Activated CD8-positive, alpha-beta T cell treated with anti-CD3 and anti-CD28 coated beads for 36 hours (primary cell): ENCODE data around the gene DDRGK1. TPM values are rescaled to one million over a fixed set of nuclear protein-coding genes. Genes with fewer than 3 reads are reported as not detected.

Experiments used
- ATAC-seq: fragments of 200-7000 bp; cut with Tn5 transposase; one replicate; pipeline ENCODE4 v1.10.0; 2021; ENCODE audit warnings: mild to moderate bottlenecking, moderate library complexity
- CTCF ChIA-PET: fragments of 350-600 bp; sonication (Branson Sonifier 250); formaldehyde crosslinking; loops from one replicate; lab custom pipeline; 2021; ENCODE audit warnings: antibody characterized with exemption; lab: Charles Lee
- POLR2A ChIA-PET: fragments of 350-600 bp; sonication (Branson Sonifier 250); formaldehyde crosslinking; loops from one replicate; lab custom pipeline; 2021; ENCODE audit warnings: antibody characterized with exemption; lab: Charles Lee
- DNase-seq: peaks from one replicate; pipeline ENCODE4 v3.0.0-alpha.2; 2020
- H3K27ac Mint-ChIP-seq: one replicate; pipeline ENCODE4 v1.8.0; 2021; ENCODE audit warnings: mild to moderate bottlenecking, mixed read lengths
- H3K27me3 Mint-ChIP-seq: one replicate; pipeline ENCODE4 v1.8.0; 2021; ENCODE audit warnings: mixed read lengths
- H3K36me3 Mint-ChIP-seq: one replicate; pipeline ENCODE4 v1.8.0; 2021; ENCODE audit warnings: low read depth, mixed read lengths
- H3K4me1 Mint-ChIP-seq: one replicate; pipeline ENCODE4 v1.8.0; 2021; ENCODE audit warnings: low read depth, mixed read lengths
- H3K4me3 Mint-ChIP-seq: one replicate; pipeline ENCODE4 v1.8.0; 2021; ENCODE audit warnings: mild to moderate bottlenecking, moderate library complexity, mixed read lengths
- H3K9me3 Mint-ChIP-seq: one replicate; pipeline ENCODE4 v1.8.0; 2021; ENCODE audit warnings: mixed read lengths
- CTCF ChIP-seq: fragments of 200-600 bp; IDR thresholded peaks from one replicate; pipeline ENCODE4 v1.8.0; 2022; ENCODE audit warnings: antibody characterized with exemption, mild to moderate bottlenecking
- intact Hi-C: fragments of 100-400 bp; cut with micrococcal nuclease; formaldehyde crosslinking; loops from one replicate; pipeline ENCODE4 v1.10.0; 2022
- total RNA-seq, 2 experiments: library from RNA; stranded (reverse); gene quantifications; one replicate each; pipeline ENCODE4 v1.2.3, GENCODE V29; 2021

The DDRGK1 gene
- total RNA-seq, 2 experiments from 2014 or later = 50.1 to 54.1 TPM

DNA sequence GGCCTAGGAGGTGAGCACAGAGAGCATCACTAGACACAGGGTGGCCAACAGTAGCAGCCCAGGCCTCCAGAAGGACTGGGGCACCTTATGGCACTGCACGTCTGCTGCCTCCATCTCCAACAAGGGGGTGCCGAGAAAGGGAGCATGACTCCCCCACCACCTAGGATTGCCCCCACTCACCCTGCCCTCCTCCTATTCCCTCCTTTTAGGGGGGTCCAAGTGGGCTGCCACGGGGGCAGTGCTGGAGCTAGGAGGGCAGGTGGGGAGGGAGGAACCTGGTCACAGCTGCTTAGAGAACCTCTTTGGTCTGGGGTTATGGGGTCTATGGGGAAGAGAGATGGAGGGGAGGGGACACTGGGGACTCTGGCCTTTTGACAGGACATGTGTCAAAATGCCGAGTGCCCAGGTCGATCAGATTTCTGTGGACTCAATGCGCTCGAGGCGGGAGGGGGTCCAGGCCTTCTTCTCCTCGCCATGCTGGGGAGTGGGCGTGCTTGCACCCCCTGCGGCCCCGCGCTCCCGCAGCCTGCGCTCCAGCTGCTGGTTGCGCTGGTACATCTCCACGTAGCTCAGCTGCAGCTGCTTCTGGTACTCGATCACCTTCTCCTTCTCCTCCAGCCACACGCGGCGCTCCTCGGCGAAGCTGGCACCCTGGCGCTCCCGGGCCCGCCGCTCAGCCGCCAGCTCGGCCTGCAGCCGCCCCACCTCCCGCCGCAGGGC is 40.3 kb downstream of the DDRGK1 start:
- peaks cover 10% of the 10 kb centered on the region for H3K4me1 Mint-ChIP-seq
- peaks cover 13% of the 10 kb centered on the region for H3K27me3 Mint-ChIP-seq
- no peak overlapping the region for H3K27ac Mint-ChIP-seq
- ChIA-PET POLR2A (no interaction called here), CTCF (interaction anchor here (0.6 to 1.1 kb wide), 2 partner anchors 55 to 111 kb away, joined by 3 read pairs; no protein-coding TSS in a partner anchor)
- H3K36me3 Mint-ChIP-seq = no peaks in the 10 kb centered on the region
- ATAC-seq (no peak), DNase-seq (no peak)
- H3K9me3 Mint-ChIP-seq = no peaks in the 10 kb centered on the region
- intact Hi-C loops = no loop called here
- no peak overlapping the region for H3K4me3 Mint-ChIP-seq
- TF ChIP-seq CTCF = no peak

- intact Hi-C loops = no loop called here
- ATAC-seq = no peak
- Mint-ChIP-seq H3K9me3 (no peaks in the 10 kb centered on the region), H3K4me3 (no peak overlapping the region), H3K4me1 (peaks cover 9% of the 10 kb centered on the region), H3K27me3 (peaks cover 6% of the 10 kb centered on the region), H3K27ac (no peak overlapping the region), H3K36me3 (peaks cover 4% of the 10 kb centered on the region)
- CTCF ChIA-PET = no interaction called here
- POLR2A ChIA-PET = interaction anchor here (0.8 kb wide), 1 partner anchor 18 kb away, joined by 3 read pairs; no protein-coding TSS in a partner anchor
- no peak for DNase-seq
- TF ChIP-seq CTCF = no peak
Observed at GRCh38 chr20:3163099-3164042, 41.1 kb downstream of the DDRGK1 start.

DNA sequence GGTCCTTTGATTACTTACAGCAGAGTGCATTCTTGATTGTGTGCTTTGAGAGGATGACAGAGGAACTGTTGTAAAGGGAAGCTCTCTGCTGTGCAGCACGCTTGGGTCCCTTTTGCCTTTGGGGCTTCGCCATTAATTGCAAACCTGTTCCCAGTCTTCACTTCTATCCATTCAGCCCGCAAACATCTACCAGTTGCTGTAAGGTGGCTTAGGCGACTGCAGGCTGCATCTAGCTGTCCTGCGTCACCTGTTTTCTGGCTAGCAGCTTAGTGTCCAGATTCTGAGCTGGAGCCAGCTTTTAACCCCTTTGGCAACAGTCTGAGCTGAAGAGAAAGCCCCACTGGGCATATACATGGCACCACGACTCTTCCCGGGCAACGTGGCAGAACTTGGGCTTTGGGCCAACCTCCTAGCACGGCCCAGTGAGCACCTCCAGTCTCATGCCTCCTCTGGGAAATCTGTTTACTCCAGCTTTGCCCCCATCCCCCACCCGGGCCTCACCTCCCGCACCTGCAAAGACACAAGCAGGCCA is 42.3 kb downstream of the DDRGK1 start:
- H3K27ac Mint-ChIP-seq = no peak overlapping the region
- H3K9me3 Mint-ChIP-seq = no peaks in the 10 kb centered on the region
- TF ChIP-seq CTCF = no peak
- peaks cover 1% of the 10 kb centered on the region for H3K27me3 Mint-ChIP-seq
- DNase-seq (no peak), ATAC-seq (no peak)
- ChIA-PET POLR2A (no interaction called here), CTCF (no interaction called here)
- intact Hi-C loops = no loop called here
- H3K36me3 Mint-ChIP-seq = peaks cover 4% of the 10 kb centered on the region
- H3K4me1 Mint-ChIP-seq = peaks cover 19% of the 10 kb centered on the region
- no peak overlapping the region for H3K4me3 Mint-ChIP-seq

GRCh38 chr20:3161316-3162079 is 43.0 kb downstream of the DDRGK1 start:
- DNase-seq = no peak
- peaks cover 1% of the 10 kb centered on the region for H3K27me3 Mint-ChIP-seq
- H3K9me3 Mint-ChIP-seq = no peaks in the 10 kb centered on the region
- CTCF ChIA-PET = no interaction called here
- ATAC-seq = no peak
- TF ChIP-seq CTCF = no peak
- intact Hi-C loops = no loop called here
- peaks cover 9% of the 10 kb centered on the region for H3K36me3 Mint-ChIP-seq
- peak overlapping the region; percentile 57 for H3K27ac Mint-ChIP-seq
- POLR2A ChIA-PET = no interaction called here
- H3K4me3 Mint-ChIP-seq = peak overlapping the region; percentile 42
- peaks cover 26% of the 10 kb centered on the region for H3K4me1 Mint-ChIP-seq
